HG02852 (cell line): ENCODE results near the gene ZNF22.
A peak's percentile ranks its signal among the peaks of the same experiment; 100 is the strongest.

ENCODE experiments used
- ATAC-seq: cut with Tn5 transposase; IDR thresholded peaks from one replicate; pipeline ENCODE4 v1.9.1; 2021; ENCODE audit warnings: mild to moderate bottlenecking, moderate library complexity; ENCODE audit not compliant: unreplicated experiment

Gene ZNF22

DNA sequence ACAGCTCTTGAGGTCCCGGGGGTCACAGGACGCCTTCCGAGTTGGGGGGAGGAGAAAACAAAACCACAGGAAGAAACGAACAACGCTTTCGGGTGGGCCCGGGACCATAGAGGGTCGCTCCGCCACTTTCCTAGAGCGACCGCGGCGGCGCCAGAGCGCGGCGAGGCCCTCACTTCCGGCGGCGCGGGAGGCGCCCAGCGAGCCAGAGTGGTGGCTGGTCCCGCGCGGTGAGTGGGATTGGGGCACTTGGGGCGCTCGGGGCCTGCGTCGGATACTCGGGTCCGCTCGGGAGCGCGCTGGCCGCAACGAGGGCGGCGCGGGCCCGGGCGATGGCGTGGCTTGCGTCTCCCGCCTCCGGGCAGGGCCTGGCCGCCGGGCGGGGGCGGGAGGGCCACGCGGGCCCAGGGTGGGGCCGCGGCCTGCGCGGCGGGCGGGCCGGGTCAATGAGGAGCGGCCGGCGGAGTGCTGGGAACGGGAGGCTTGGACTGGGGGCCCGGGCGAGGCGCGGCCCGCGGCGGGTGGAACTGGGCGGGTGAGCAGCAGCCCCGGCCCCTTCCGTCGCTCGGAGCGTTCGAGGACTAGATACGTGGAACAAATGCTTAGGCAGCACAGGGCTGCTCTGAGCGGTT is at the start of gene ZNF22:
Gene ZNF22, plus strand, starts transcription at position 172 of the 629 bp plus-strand sequence. CDS start 2,446 bp downstream, outside the sequence.
- peak; percentile 63 for ATAC-seq

DNA sequence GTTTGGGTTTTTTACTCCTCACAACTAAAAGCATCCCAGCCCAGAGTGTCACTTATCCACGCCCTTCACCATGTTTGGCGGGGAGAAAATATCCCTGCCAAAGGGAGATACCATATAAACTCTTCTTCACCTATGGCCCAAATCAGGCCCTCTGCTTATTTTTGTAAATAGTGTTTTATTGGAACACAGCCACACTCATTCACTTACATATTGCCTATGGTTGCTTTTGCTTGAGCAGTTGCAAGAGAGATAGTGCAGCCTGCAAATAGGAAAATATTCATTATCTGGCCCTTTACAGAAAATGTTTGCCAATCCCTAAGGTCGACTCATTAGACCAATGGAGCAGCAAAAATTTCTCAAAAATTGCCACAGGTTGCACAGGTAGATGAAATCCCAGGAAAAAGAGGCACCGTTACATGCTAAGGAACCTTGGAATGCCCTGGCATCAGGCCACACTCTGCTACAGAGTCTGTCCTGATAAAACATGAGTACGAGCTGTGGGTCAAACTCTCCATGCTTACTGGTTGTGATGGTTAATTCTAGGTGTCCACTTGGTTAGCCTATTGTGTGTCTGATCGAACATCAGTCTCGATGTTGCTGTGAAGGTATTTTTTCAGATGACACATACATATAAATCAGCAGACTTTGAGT is 49.0 kb upstream of the ZNF22 start:
- ATAC-seq: no peak

DNA sequence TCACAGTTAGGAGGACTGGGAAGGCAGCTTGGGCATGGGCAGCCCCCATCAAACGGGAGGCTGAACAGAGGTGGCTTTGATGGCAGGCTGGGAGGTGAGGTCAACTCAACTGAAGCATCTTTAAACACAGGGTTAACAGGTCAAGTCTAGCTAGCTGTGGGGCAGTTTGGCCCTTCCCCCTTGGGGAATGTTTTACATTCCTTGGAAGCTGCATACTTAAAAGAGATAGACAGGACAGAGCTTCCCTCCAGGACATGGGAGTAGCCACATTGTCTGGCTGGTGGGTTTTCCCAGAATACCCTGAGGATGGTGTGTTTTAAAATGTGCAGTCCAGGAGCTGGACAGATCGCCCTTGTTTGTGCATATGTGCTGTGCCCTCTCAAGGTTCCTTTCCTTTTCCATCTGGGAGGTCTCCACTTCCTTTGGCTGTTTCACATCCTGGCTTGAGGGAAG is 47.9 kb upstream of the ZNF22 start:
- ATAC-seq: no peak

DNA sequence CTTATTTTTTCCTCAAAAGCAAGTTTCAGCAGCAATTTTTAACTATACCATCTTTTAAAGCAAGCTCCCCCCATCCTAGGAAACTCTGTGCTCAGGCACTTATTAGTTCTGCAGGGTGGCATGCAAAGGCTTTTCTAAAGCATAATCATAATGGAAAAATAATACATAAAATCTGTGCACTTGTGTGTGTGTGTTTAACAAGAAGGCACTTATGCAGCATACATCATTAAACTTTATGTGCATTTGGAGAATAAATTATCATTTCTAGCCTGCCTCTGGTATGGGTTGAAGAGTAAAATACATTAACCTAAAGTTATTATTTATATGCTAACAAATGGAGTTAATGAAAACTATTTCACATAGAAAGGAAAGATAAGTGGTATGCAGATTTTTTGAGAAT is 46.7 kb upstream of the ZNF22 start:
- no peak for ATAC-seq

DNA sequence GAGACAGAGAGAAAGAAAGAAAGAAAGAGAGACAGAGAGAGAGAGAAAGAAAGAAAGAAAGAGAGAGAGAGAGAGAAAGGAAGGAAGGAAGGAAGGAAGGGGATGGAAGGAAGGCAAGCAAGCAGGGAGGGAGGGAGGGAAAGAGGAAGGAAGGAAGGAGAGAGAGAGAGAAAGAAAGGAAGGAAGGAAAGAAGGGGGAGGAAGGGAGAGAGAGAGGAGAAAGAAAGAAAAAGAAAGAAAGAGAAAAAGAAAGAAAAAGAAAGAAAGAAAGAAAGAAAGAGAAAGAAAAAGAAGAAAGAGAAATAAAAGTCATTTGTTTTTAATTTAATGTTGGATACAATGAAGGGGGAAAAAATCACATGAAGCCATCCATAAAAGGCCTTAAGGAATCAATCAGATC is 45.8 kb upstream of the ZNF22 start:
- no peak for ATAC-seq

DNA sequence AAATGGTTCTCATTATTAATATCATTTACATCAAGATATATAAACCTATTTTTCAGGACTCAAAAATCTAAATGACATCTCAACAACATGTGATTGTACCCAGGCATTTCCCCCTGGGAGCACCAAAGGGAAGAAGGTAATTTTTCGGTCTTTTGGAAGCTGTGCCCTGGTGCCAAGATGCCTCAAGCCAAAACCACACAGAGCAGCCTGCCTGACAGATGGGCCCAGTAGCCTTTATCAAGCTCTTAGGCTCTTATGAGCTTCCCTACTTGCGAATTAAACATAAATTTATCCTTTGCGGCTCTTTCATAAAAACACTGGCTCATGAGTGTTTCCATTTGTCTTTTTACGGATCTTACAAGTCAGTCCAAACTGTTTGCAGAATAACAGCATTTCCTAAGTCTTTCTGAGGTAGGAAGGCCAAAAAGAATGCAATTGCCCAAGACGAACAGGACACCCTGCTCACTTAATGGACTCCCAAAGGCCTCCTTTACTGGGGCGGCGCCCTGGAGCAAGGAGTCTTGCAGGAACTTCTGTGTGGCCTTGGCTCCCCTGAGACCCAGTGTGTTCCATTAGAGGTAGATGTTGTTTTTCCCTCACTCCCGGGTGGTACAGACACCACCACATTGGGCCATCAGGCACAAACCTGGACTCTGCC is 45.2 kb upstream of the ZNF22 start:
- no peak for ATAC-seq

DNA sequence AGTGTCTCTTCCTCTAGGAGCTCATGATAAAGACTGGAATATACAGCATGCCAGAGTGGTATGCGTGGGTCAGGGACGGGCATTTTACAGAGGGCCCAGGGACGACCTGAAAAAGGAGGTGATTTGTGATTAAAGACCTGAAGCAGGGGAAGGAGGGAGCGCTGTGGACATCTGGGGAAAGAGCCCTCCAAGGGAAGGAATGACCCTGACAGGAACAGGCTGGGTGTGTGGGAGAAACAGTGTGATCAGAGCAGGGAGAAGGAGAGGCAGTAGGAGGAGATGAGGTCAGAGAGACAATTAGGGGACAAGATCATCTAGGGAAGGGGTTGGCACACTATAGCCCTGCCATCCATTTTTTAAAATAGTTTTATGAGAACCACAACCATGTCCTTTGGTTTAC is 44.5 kb upstream of the ZNF22 start:
- ATAC-seq: no peak

DNA sequence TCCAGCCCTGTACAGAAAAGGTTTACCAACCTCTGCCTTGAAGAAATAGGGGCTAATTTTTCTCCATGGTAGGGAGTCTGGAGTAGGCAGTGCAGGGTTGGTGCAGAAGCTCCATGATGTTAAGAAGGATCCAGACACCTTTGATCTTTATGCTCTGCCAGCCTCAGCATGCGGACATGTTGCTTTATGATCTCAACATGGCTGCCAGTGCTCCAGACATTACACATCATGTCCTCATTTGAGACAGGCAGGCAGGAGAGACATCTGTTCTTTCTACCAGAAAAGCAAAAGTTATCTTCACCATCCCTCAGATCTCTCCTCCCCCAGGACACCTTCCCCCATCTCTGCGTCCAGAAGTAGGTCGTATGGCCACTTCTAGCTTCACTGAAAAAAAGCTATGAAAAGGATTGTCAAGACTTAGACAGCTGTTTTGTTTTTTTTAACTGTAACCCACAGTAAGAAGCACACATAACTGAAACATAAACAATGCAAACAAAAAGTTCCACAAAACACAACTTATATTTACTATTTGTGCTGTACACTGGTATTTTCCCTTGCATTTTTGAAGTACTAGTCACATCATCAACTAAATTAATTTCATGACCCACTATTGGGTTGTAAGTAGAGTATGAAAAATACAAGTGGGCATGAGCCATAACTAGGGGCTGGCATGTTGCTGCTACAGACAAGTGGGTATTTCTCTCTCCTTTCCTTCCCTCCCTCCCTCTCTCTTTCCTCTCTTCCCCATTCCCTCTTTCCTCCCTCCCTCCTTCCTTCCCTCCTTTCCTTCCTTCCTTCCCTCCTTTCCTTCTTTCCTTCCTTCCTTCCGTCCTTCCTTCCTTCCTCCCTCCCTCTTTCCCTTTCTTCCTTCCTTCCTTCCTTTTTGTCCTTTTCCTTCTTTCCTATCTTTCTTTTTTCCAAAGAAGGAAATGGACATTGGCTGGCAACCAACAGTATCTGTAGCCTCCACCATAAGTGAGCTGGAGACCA is 43.7 kb upstream of the ZNF22 start:
- ATAC-seq: no peak

DNA sequence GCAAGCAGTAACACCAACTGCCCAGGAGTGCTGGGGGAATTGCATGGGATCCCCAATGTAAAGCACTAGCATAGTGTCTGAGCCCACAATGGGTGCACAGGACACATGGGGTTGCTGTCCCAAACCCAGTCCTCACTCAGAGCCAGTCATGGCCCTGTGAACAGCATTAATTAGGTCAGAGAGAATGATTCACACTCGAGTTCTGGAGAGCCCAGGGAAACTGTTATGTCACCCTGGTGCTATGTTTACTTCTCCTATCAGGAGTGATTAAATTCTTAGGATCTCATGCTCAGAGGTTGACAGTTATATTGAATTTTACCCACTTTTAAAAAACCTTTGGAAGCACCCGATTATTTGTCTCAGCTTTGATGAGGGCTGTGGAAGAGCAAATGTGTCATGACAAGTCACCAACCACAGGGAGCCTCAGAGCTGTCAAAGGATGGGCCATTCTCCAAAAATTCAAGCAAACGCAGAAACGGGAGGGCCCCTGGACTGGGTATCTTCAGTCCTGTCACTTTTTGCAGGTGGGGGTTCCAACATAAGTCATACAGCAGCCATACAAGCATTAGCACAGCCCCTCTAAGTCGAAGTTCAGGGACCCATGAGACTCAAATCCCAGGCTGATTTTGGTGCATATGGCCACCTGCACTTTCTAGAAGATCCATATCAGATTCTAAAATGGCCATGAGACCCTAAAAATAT is 42.4 kb upstream of the ZNF22 start:
- ATAC-seq: no peak

DNA sequence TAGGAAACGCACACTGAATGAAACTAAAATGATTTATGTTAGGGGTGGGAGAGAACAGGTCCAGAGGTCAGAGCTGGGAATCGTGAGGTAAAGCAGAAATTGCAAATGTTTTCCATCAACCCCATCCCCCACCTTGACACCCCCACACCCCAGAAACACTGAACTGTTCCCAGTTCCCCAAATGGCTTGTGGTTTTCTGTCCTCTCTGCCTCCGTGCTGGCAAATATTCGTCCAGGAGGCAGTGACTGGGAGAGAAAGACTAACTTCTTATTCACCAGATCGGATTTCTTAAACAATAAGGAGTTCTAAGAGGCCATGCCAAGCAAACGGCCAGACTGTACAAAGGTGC is 41.9 kb upstream of the ZNF22 start:
- peak; percentile 0 for ATAC-seq

DNA sequence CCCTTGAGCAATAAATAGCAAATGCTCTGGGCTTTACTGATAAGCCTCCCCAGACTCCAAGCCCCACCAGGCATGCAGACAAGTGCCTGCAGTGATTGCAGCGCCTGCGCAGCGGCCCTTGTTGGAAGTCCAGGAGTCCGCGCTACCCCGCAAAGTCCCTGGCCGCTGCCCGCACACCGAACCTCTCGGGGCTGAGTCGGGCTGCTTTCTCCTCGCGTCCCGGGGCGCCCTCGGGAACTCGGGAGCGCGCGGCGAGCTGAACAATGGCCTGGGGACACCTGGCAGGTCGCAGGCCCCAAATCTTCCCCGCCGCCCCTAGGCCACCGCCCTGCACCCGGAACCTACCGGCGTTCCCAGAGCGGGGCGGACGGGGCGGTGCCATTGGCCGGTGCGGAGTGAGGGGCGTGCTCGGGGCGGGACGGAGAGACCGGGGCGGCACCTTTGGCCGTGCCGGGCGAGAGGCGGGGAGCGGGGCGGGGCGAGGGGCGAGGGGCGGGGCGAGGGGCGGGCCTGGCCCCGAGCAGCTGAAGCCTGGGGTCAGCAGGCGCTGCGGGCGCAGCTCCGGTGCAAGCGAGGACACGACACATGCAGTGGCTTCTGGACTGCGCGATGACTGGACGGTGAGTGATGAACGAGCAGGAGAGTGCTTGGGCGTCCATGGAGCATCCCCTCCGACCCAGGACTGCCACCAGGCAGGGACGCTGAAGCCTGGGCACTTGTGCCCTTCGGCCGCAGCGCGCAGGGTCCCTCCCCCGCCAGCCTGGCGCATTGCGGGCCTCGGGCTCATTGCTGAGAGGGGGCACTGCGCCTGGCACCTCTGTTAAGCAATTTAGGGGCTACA is 41.3 kb upstream of the ZNF22 start, which contains the start of gene RASSF4:
Gene RASSF4, plus strand, starts transcription at position 556 of the 841 bp plus-strand sequence. CDS start 10,401 bp downstream, outside the sequence.
- ATAC-seq: peak; percentile 92

DNA sequence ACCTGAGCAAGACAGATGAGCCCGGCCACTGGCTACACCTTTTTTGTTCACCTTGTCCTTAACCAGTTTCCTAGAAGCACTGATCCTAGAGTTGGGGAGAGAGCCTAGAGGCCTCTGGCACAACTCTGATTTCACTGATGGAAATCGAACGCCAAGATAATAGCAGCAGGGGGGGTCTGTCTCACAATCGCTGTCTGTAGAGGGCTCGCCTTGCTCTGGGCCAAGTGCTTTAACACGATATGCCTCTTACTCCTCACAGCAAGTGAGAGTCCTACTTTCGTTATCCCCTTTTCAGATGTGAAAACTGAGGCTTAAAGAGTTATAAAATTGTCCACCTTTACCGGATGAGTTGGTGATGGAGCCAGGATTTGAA is 40.6 kb upstream of the ZNF22 start:
- ATAC-seq: no peak

DNA sequence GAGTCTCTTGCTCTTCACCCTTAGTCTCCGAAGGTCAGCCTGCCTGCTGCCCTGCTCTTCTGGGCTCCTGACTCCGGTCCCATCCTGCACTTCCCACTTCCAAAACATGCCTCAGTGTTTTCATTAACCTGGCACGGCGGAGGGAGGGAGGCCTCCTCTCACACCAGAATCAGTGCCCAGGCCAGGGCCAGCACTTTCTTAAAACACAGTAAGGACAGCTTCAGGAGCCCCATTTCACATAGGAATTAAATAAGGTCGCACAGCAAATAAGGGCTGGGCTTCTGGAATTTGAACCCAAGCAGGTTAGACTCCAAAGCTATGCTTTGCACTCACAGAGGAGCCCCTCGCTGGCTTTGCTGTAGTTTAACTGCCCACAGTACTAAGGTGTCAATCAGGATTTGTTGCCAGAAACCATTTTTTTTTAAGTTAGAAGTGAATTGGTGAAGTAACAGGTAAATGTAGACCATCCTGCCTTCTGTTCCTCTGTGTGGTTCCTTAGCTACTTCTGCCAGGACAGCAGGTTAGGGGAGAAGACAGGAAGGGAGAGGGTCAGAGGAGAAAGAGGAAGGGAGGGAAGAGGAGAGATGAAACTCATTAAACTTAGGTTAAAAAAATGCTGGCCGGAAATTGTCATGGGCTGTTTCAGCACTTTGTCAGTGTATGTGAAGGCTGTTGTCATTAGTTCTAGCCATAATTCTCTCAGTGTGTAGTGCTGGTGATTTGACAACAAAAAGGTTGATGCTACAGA is 40.1 kb upstream of the ZNF22 start:
- no peak for ATAC-seq

DNA sequence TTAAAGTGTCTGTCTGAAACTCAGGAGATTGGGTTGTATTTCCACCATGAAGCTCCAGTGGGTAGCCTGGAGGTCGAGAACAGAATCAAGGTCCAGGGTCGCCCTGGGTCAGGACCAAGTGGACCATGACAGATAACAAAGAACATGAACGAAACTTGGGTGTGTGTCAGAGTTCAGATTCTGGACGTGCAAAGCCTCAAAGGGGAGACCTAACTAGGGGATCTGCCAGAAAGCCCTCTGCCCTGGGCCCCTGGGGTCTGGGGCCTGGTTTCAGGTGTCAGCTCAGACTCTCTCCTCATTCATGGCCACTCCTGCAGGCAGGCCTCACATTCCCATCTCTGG is 39.5 kb upstream of the ZNF22 start:
- no peak for ATAC-seq

DNA sequence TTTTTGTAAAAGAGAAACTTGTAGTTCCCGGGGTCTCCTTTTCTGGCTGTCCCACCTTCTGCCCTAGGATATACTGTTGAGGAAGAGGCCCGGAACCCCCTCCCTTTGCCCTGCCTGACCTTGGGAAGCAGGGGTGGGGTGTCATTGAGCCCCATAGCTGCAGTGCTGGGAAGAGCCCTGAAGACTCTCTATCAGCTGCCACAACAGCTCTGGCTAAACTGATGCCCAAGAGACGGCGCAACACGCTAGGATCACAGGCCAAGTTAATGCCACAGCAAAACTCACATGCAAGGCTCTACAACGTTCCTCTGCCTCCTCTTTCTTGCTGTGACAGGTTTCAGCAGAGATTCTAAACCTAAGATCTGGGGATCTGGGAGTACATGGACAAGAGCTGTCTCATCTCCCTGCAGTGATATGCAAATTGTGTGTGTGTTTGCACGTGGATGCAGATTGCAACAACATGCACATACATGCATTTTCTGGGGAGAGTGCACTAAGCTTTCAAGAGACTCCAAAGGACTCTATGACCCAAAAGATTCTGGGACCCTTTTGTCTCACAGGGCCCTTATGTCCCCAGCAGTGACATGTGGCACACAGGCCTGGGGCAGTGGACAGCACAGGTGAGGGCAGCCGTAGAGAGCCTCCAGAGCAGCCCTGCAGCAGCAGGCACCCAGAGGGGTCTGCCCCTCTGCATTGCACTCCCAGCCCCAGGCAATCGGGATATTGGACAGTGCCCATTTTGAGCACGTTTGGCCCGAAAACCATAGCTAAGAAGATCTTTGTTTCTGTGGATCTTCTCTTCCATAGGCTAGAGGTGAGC is 38.6 kb upstream of the ZNF22 start:
- ATAC-seq: no peak

DNA sequence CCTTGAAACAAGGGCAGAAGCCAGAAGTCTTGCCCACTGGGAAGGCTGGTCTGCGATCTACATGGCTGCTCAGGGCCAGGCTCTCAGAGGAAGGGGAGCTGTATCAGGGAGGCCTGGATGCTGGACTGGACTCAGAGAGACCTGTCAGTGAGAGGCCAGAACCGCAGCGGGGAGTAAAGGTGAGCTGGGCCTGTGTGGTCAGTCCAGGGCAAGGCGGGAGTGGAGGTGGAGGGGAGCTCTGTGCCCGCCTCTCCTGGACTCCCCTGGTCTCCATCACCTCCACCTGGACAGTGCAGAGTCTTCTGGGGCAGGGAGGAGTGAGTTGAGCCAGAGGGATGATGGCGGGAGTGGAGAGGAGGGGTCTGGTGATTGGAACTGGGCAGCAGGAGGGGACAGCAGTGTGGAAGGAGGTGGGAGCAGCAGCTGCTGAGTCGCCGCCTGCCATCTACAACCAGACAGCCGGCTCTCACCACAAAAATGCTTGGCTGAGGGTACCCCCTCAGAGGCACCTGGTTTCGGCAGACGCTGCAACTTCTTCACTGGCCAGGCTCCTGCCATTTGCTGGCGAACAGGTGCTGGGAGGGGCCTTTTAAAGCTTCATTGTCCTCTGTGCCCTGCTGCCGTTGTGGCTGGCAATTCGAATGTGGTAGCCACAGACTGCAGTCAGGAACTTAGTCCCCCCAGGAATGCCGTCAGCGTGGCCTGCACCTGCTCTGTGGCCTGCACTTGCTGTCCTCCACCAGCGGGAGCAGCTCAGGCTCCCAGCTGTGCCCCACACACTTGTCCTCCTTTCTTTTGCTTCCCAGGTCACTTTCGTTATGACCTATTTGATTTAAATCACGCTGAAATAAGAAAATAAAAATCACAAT is 37.6 kb upstream of the ZNF22 start:
- no peak for ATAC-seq
